ENCODE measurements around the gene PGM5. TPM values are rescaled to one million over a fixed set of nuclear protein-coding genes. Genes with fewer than 3 reads are reported as not detected.

PGM5 gene
- total and polyA plus RNA-seq, 2 donors (not counting 3 experiments of a cell fraction or from before 2014, with no cell fraction given) = 0.14 to 1.9 TPM

GRCh38 chr9:68418259-68418845 lies 61.9 kb downstream of the PGM5 start:
- DNase-seq (ENCODE audit: low read depth, low spot score) (no peak), FAIRE-seq (no peak)
- H3K4me1 ChIP-seq (ENCODE audit: control insufficient read depth, extremely low read depth, insufficient read depth, low read length) = no peaks in the 10 kb centered on the region
- H2AFZ ChIP-seq (ENCODE audit: low read depth, low read length) = no peak overlapping the region
- no peaks in the 10 kb centered on the region for H3K79me2 ChIP-seq (ENCODE audit: control insufficient read depth, insufficient read depth, low read length)
- intact Hi-C loops (cut with micrococcal nuclease) = no loop called here
- H3K36me3 ChIP-seq (ENCODE audit: control insufficient read depth in 2 of 2, extremely low read depth in 1 of 2, insufficient read depth in 2 of 2, low read length in 2 of 2) = no peaks in the 10 kb centered on the region
- H3K27me3 ChIP-seq (ENCODE audit: control insufficient read depth in 2 of 2, insufficient read depth in 2 of 2, low read length in 2 of 2) = peaks cover 0 to 1% of the 10 kb centered on the region in 2 experiments
- H3K4me3 ChIP-seq (replicated peaks in 1 of 3; ENCODE audit: insufficient read depth in 1 of 3, low read depth in 1 of 3, low read length in 3 of 3) = no peak overlapping the region
- dilution Hi-C loops (cut with MboI; ENCODE audit: extremely low pct_ligation_motif_present, low sequenced_read_pairs) = no loop called here
- H3K4me2 ChIP-seq (ENCODE audit: insufficient read depth, low read length) = no peak overlapping the region
- H3K9me3 ChIP-seq (replicated peaks; ENCODE audit: control insufficient read depth, insufficient read depth, low read length) = no peaks in the 10 kb centered on the region
- POLR2A ChIA-PET = no interaction called here
- no peak overlapping the region for H3K9ac ChIP-seq (replicated peaks; ENCODE audit: extremely low read depth, insufficient read depth, low read length)
- no TSS peak for BruUV-seq (replicated peaks)
- CTCF ChIA-PET = interaction anchor here (2.2 kb wide), 1 partner anchor 26 kb away, joined by 5 read pairs; no protein-coding TSS in a partner anchor
- no peaks in the 10 kb centered on the region for H3K9me1 ChIP-seq (replicated peaks; ENCODE audit: control insufficient read depth, extremely low read depth, insufficient read depth, low read length)
- no peak overlapping the region for H3K27ac ChIP-seq (ENCODE audit: insufficient read depth, low read depth, low read length)
- no peaks in the 10 kb centered on the region for H4K20me1 ChIP-seq (replicated peaks; ENCODE audit: control insufficient read depth, extremely low read depth, insufficient read depth, low read length)
- no peak for TF ChIP-seq POLR2A (IDR thresholded peaks at IDR 0.05; ENCODE audit: low read depth, low read length)
- no peak for TF ChIP-seq GATA2 (IDR thresholded peaks at IDR 0.05; ENCODE audit: insufficient read depth, insufficient read length, low read depth, low read length)
- no peak for TF ChIP-seq POLR2AphosphoS5 (IDR thresholded peaks at IDR 0.05; ENCODE audit: insufficient read depth, low read depth, low read length)
- no peak for TF ChIP-seq MYC (IDR thresholded peaks at IDR 0.05; ENCODE audit: low read depth, low read length)
- no peak for TF ChIP-seq EZH2 (IDR thresholded peaks at IDR 0.05; ENCODE audit: borderline replicate concordance, low read depth, low read length, severe bottlenecking)
- TF ChIP-seq JUN (IDR thresholded peaks at IDR 0.05; ENCODE audit: borderline replicate concordance, insufficient read depth, insufficient read length, low read depth) = no peak
- TF ChIP-seq MAX (IDR thresholded peaks at IDR 0.05; ENCODE audit: insufficient read depth, insufficient read length) = no peak
- TF ChIP-seq CTCF (IDR thresholded peaks at IDR 0.05; ENCODE audit: extremely low read depth in 1 of 2, insufficient read depth in 1 of 2, low read depth in 1 of 2, low read length in 2 of 2) = no peak
- no peak for TF ChIP-seq FOS (IDR thresholded peaks at IDR 0.05; ENCODE audit: borderline replicate concordance, insufficient read depth, low read length)
